HepG2 (cell line): Measurements from ENCODE around the gene DCTN3. TPM values are rescaled to one million over a fixed set of nuclear protein-coding genes. Genes with fewer than 3 reads are reported as not detected.

ENCODE experiments used
- ADNP ChIP-seq: sonication (generic); formaldehyde crosslinking; IDR thresholded peaks from 2 replicates; pipeline ENCODE4 v1.4.0; 2020; ENCODE audit warnings: missing genetic modification reagents
- CBX2 ChIP-seq, 2 experiments: fragments of 200-600 bp in 1 of 2; sonication (generic); formaldehyde crosslinking in 1 of 2; IDR thresholded peaks; 2 replicates each; pipeline versions ENCODE4 v1.7.0 to v1.8.1; 2018 to 2022; ENCODE audit warnings: low read depth in 2 of 2, low read length in 1 of 2, mild to moderate bottlenecking in 1 of 2, missing genetic modification reagents in 1 of 2
- ELF1 ChIP-seq: sonication (generic); formaldehyde crosslinking; IDR thresholded peaks from 2 replicates; pipeline ENCODE4 v1.4.0; 2020; ENCODE audit warnings: missing genetic modification reagents
- HDAC1 ChIP-seq: sonication (generic); formaldehyde crosslinking; IDR thresholded peaks from 2 replicates; pipeline ENCODE4 v1.5.1; 2020; ENCODE audit warnings: mild to moderate bottlenecking, missing genetic modification reagents
- HNRNPLL ChIP-seq: fragments of 200-400 bp; formaldehyde crosslinking; IDR thresholded peaks from 2 replicates; pipeline ENCODE4 v1.6.1; 2017; ENCODE audit warnings: mild to moderate bottlenecking, low read depth, low read length; ENCODE audit not compliant: poor library complexity, severe bottlenecking
- HOXA3 ChIP-seq: sonication (generic); formaldehyde crosslinking; IDR thresholded peaks from 2 replicates; pipeline ENCODE4 v1.5.0; 2020; ENCODE audit warnings: missing genetic modification reagents
- JUNB ChIP-seq: sonication (generic); formaldehyde crosslinking; IDR thresholded peaks from 2 replicates; pipeline ENCODE4 v1.8.0; 2022; ENCODE audit warnings: missing genetic modification reagents, mild to moderate bottlenecking, borderline replicate concordance
- MYC ChIP-seq: sonication (generic); formaldehyde crosslinking; IDR thresholded peaks from 2 replicates; pipeline ENCODE4 v1.9.0; 2021; ENCODE audit warnings: missing genetic modification reagents, borderline replicate concordance
- NAIF1 ChIP-seq: sonication (generic); formaldehyde crosslinking; IDR thresholded peaks from 2 replicates; pipeline ENCODE4 v1.5.0; 2020; ENCODE audit warnings: mild to moderate bottlenecking, missing genetic modification reagents, borderline replicate concordance
- PHF21A ChIP-seq: sonication (generic); formaldehyde crosslinking; IDR thresholded peaks from 2 replicates; pipeline ENCODE4 v1.5.0; 2020; ENCODE audit warnings: mild to moderate bottlenecking, missing genetic modification reagents
- PTBP1 ChIP-seq: fragments of 200-400 bp; formaldehyde crosslinking; IDR thresholded peaks from 2 replicates; pipeline ENCODE4 v1.6.1; 2018; ENCODE audit warnings: low read length, low read depth; ENCODE audit not compliant: poor library complexity, severe bottlenecking
- SMARCE1 ChIP-seq: fragments of 450-650 bp; IDR thresholded peaks from 2 replicates; pipeline ENCODE4 v1.6.1; 2017; ENCODE audit warnings: borderline replicate concordance
- SOX6 ChIP-seq, 2 experiments: fragments of 450-650 bp in 1 of 2; sonication (generic) in 1 of 2; formaldehyde crosslinking in 1 of 2; IDR thresholded peaks; 2 replicates each; pipeline versions ENCODE4 v1.4.0 to v1.6.1; 2017 to 2020; ENCODE audit warnings: antibody characterized with exemption in 1 of 2, mild to moderate bottlenecking in 1 of 2, missing genetic modification reagents in 1 of 2
- STAT5B ChIP-seq: sonication (generic); formaldehyde crosslinking; IDR thresholded peaks from 2 replicates; pipeline ENCODE4 v1.4.0; 2020; ENCODE audit warnings: missing genetic modification reagents
- TEAD3 ChIP-seq: optimal IDR thresholded peaks from 2 replicates; pipeline ENCODE3; 2016; ENCODE audit warnings: borderline replicate concordance
- ZNF441 ChIP-seq: sonication (generic); formaldehyde crosslinking; IDR thresholded peaks from 2 replicates; pipeline ENCODE4 v1.7.0; 2021; ENCODE audit warnings: missing genetic modification reagents, borderline replicate concordance
- ZNF598 ChIP-seq: sonication (generic); formaldehyde crosslinking; IDR thresholded peaks from 2 replicates; pipeline ENCODE4 v1.5.1; 2020; ENCODE audit warnings: mild to moderate bottlenecking, missing genetic modification reagents, borderline replicate concordance
- polyA plus RNA-seq, 8 experiments: library from polyadenylated mRNA; depleted of rRNA in 3 of 8; stranded (reverse) in 7 of 8; unstranded in 1 of 8; fragments of >200 nt; fragmentation: Illumina TruSeq in 4 of 8; extraction: Trizol in 4 of 8; gene quantifications; 2 replicates each; pipeline versions ENCODE4 v1.2.1 to v1.2.3, GENCODE V29; 2011 to 2016; ENCODE audit warnings: low read depth in 4 of 8, missing spikeins in 1 of 8, mixed read lengths in 1 of 8; ENCODE audit not compliant: insufficient read depth in 1 of 8
- total RNA-seq, 5 experiments: library from RNA; depleted of rRNA; stranded (reverse); fragments of >200 nt; fragmentation: Illumina TruSeq; extraction: Trizol; gene quantifications; 2 replicates each; pipeline ENCODE4 v1.2.3, GENCODE V29; 2016; ENCODE audit warnings: low read depth in 1 of 5
- TF ChIP-seq, protein P1 (sequence below): IDR thresholded peaks from 2 replicates; pipeline ENCODE4 v1.6.1; 2016; ENCODE audit warnings: mild to moderate bottlenecking, missing biosample characterization, missing genetic modification reagents
- TF ChIP-seq, protein P2 (sequence below): sonication (generic); formaldehyde crosslinking; IDR thresholded peaks from 2 replicates; pipeline ENCODE4 v1.8.0; 2022; ENCODE audit warnings: mild to moderate bottlenecking, missing genetic modification reagents, moderate library complexity
- TF ChIP-seq, protein P3 (sequence below): sonication (generic); formaldehyde crosslinking; IDR thresholded peaks from 2 replicates; pipeline ENCODE4 v1.4.0; 2020; ENCODE audit warnings: missing genetic modification reagents
- TF ChIP-seq, protein P4 (sequence below): sonication (generic); formaldehyde crosslinking; IDR thresholded peaks from 2 replicates; pipeline ENCODE4 v1.5.1; 2020; ENCODE audit warnings: mild to moderate bottlenecking, missing genetic modification reagents, borderline replicate concordance

The DCTN3 gene
- total and polyA plus RNA-seq, 2 of the 13 experiments (the other 11 are each of a cell fraction or from before 2014, with no cell fraction given), result 27.4 to 34.5 TPM

DNA sequence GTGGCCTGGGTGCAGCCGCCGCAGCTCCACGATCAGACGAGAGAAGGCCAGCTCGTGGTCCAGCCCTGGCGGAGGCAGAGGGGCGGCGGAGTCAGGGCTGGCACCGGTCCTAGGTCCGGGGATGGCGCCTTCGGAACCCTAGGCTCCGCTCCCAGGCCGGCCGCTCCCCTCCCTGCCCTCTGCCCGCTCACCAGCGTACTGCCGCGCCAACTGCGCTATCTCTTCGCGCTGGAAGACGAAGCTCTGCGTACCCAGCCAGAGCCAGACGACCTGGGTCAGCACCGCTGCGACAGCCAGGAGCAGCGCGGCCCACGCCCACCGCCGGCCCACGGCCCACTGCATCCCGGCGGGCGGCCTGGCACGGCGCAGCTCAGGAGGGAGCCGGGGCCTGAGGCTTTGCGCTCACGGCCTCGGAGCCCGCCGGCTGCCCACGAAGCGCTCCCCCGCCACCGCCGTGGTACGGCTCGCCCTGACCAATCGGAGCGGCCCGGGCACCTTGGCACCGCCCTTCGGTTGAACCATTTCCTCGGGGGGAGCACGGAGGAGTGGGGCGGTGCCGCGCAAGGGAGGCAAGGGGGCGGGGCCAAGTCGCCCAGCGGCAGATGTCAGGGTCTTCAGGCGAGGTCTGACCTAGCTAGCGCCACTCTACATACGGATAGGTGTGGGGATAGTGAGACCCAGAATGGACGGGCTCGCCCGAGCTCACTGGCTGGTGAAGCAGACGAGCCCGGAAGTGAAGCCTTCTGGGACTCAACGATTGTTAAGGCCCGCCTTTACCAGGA lies 17.3 kb upstream of the DCTN3 start, which contains the start of gene SIGMAR1 (continued):
- TF ChIP-seq JUNB (CRISPR knock-in tag) (no peak), NAIF1 (CRISPR knock-in tag) (peak; percentile 95), HDAC1 (CRISPR knock-in tag) (peak; percentile 91), HNRNPLL (peak; percentile 100), ZNF441 (no peak; the same call in 1 of the 2 replicates), ZNF598 (CRISPR knock-in tag) (peak; percentile 5; the same call in 1 of the 2 replicates), PHF21A (CRISPR knock-in tag) (peak; percentile 60; the same call in 1 of the 2 replicates), SMARCE1 (no peak), STAT5B (CRISPR knock-in tag) (no peak), ADNP (CRISPR knock-in tag) (no peak), MYC (CRISPR knock-in tag) (peak; percentile 91), PTBP1 (no peak), HOXA3 (CRISPR knock-in tag) (peak; percentile 54; the same call in 1 of the 2 replicates), SOX6 (IDR thresholded peaks at IDR 0.05) (no peak), SOX6 (CRISPR knock-in tag; IDR thresholded peaks at IDR 0.05) (peak; percentile 53; the same call in 1 of the 2 replicates), TEAD3 (peak; percentile 23), CBX2 (IDR thresholded peaks at IDR 0.05; ENCODE audit: low read depth, low read length) (no peak), CBX2 (CRISPR knock-in tag; IDR thresholded peaks at IDR 0.05; ENCODE audit: low read depth) (no peak; the same call in 1 of the 2 replicates), ELF1 (CRISPR knock-in tag) (peak; percentile 84)
- TF ChIP-seq, protein P1, sequence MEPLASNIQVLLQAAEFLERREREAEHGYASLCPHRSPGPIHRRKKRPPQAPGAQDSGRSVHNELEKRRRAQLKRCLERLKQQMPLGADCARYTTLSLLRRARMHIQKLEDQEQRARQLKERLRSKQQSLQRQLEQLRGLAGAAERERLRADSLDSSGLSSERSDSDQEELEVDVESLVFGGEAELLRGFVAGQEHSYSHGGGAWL (CRISPR knock-in tag), result peak; percentile 94
- TF ChIP-seq, protein P2, sequence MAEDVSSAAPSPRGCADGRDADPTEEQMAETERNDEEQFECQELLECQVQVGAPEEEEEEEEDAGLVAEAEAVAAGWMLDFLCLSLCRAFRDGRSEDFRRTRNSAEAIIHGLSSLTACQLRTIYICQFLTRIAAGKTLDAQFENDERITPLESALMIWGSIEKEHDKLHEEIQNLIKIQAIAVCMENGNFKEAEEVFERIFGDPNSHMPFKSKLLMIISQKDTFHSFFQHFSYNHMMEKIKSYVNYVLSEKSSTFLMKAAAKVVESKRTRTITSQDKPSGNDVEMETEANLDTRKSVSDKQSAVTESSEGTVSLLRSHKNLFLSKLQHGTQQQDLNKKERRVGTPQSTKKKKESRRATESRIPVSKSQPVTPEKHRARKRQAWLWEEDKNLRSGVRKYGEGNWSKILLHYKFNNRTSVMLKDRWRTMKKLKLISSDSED (CRISPR knock-in tag), result peak; percentile 98
- TF ChIP-seq, protein P3, sequence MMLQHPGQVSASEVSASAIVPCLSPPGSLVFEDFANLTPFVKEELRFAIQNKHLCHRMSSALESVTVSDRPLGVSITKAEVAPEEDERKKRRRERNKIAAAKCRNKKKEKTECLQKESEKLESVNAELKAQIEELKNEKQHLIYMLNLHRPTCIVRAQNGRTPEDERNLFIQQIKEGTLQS, result no peak
- TF ChIP-seq, protein P4, sequence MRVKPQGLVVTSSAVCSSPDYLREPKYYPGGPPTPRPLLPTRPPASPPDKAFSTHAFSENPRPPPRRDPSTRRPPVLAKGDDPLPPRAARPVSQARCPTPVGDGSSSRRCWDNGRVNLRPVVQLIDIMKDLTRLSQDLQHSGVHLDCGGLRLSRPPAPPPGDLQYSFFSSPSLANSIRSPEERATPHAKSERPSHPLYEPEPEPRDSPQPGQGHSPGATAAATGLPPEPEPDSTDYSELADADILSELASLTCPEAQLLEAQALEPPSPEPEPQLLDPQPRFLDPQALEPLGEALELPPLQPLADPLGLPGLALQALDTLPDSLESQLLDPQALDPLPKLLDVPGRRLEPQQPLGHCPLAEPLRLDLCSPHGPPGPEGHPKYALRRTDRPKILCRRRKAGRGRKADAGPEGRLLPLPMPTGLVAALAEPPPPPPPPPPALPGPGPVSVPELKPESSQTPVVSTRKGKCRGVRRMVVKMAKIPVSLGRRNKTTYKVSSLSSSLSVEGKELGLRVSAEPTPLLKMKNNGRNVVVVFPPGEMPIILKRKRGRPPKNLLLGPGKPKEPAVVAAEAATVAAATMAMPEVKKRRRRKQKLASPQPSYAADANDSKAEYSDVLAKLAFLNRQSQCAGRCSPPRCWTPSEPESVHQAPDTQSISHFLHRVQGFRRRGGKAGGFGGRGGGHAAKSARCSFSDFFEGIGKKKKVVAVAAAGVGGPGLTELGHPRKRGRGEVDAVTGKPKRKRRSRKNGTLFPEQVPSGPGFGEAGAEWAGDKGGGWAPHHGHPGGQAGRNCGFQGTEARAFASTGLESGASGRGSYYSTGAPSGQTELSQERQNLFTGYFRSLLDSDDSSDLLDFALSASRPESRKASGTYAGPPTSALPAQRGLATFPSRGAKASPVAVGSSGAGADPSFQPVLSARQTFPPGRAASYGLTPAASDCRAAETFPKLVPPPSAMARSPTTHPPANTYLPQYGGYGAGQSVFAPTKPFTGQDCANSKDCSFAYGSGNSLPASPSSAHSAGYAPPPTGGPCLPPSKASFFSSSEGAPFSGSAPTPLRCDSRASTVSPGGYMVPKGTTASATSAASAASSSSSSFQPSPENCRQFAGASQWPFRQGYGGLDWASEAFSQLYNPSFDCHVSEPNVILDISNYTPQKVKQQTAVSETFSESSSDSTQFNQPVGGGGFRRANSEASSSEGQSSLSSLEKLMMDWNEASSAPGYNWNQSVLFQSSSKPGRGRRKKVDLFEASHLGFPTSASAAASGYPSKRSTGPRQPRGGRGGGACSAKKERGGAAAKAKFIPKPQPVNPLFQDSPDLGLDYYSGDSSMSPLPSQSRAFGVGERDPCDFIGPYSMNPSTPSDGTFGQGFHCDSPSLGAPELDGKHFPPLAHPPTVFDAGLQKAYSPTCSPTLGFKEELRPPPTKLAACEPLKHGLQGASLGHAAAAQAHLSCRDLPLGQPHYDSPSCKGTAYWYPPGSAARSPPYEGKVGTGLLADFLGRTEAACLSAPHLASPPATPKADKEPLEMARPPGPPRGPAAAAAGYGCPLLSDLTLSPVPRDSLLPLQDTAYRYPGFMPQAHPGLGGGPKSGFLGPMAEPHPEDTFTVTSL, result 0 out of 2 replicates have a peak, but pooled peaks have one; percentile 17
